SU-DHL-6 (cell line): Measurements from ENCODE around the gene SPEG.

Experiments used
- H2AFZ ChIP-seq: fragments of 200-600 bp; sonication (generic); 2 replicates; pipeline ENCODE4 v1.6.1; 2014; ENCODE audit warnings: low read depth, mild to moderate bottlenecking, moderate library complexity, mixed read lengths, antibody characterized with exemption, low read length; ENCODE audit not compliant: severe bottlenecking
- H3F3A ChIP-seq: fragments of 200-600 bp; shearing (Covaris generic); 2 replicates; pipeline ENCODE4 v1.6.0; 2016; ENCODE audit warnings: antibody characterized with exemption, mild to moderate bottlenecking; ENCODE audit not compliant: insufficient read depth
- H3K27ac ChIP-seq: fragments of 200-600 bp; sonication (generic); 2 replicates; pipeline ENCODE4 v1.5.1; 2016; ENCODE audit warnings: low read depth, mild to moderate bottlenecking, low read length, moderate library complexity, mixed read lengths
- H3K27me3 ChIP-seq: fragments of 200-600 bp; sonication (generic), shearing (Covaris generic); 2 replicates; pipeline ENCODE4 v1.6.0; 2014; ENCODE audit warnings: mild to moderate bottlenecking, low read length
- H3K36me3 ChIP-seq: fragments of 200-600 bp; sonication (generic); 2 replicates; pipeline ENCODE4 v1.6.1; 2014; ENCODE audit warnings: mild to moderate bottlenecking, low read length, mixed read lengths
- H3K4me2 ChIP-seq: fragments of 300-600, 200-600 bp; shearing (Covaris generic), sonication (generic); 2 replicates; pipeline ENCODE4 v1.6.0; 2014; ENCODE audit warnings: low read length, low read depth, mild to moderate bottlenecking; ENCODE audit not compliant: poor library complexity, severe bottlenecking
- H3K4me3 ChIP-seq: fragments of 200-600 bp; sonication (generic); 2 replicates; pipeline ENCODE4 v1.5.1; 2014; ENCODE audit warnings: antibody characterized with exemption, low read length, mild to moderate bottlenecking, mixed read lengths; ENCODE audit not compliant: insufficient read depth, poor library complexity, severe bottlenecking
- H3K79me2 ChIP-seq: fragments of 200-600 bp; sonication (generic); 2 replicates; pipeline ENCODE4 v1.6.1; 2014; ENCODE audit warnings: mild to moderate bottlenecking, low read length, moderate library complexity; ENCODE audit not compliant: insufficient read depth
- H3K9ac ChIP-seq: fragments of 200-600 bp; sonication (generic); 2 replicates; pipeline ENCODE4 v1.7.0; 2014; ENCODE audit warnings: mild to moderate bottlenecking, low read length
- H3K9me2 ChIP-seq: fragments of 200-600 bp; sonication (generic); replicated peaks from 2 replicates; pipeline ENCODE4 v1.6.1; 2014; ENCODE audit warnings: low read length; ENCODE audit not compliant: insufficient read depth
- H3K9me3 ChIP-seq: fragments of 200-600 bp; sonication (generic); 2 replicates; pipeline ENCODE4 v1.6.1; 2014; ENCODE audit warnings: low read length, mixed read lengths; ENCODE audit not compliant: insufficient read depth
- H4K20me1 ChIP-seq: fragments of 200-600 bp; sonication (generic); 2 replicates; pipeline ENCODE4 v1.6.1; 2014; ENCODE audit warnings: low read depth, mild to moderate bottlenecking, antibody characterized with exemption, low read length, moderate library complexity, mixed read lengths
- CTCF ChIP-seq: fragments of 200-600 bp; sonication (generic); IDR thresholded peaks from one replicate; pipeline ENCODE4 v1.5.1; 2017; ENCODE audit warnings: antibody characterized with exemption, mild to moderate bottlenecking, low read length, moderate library complexity; ENCODE audit not compliant: insufficient read depth, poor library complexity, severe bottlenecking
- EZH2phosphoT487 ChIP-seq: fragments of 200-600 bp; sonication (generic), shearing (Covaris generic); conservative IDR thresholded peaks from 2 replicates; pipeline ENCODE4 v1.6.1; 2018; ENCODE audit warnings: mild to moderate bottlenecking, antibody characterized with exemption, low read length, moderate library complexity, mixed read lengths

The SPEG gene

GRCh38 chr2:219434718-219435525 is at the start of gene SPEG:
SPEG (plus strand) TSS chr2:219434843; CDS start chr2:219434978, 135 bp downstream.
- no peak within 1 kb of the TSS for H3K4me2 ChIP-seq
- H3K9me2 ChIP-seq, result no peaks in the 10 kb centered on the region
- H2AFZ ChIP-seq, result no peak within 1 kb of the TSS
- H3K9ac ChIP-seq, result no peak within 1 kb of the TSS
- no peak within 1 kb of the TSS for H3K4me3 ChIP-seq
- no peaks in the 10 kb centered on the region for H3K36me3 ChIP-seq
- H3K27me3 ChIP-seq, result no peaks in the 10 kb centered on the region
- H3K27ac ChIP-seq, result no peak within 1 kb of the TSS
- H4K20me1 ChIP-seq, result no peaks in the 10 kb centered on the region
- H3K9me3 ChIP-seq, result no peaks in the 10 kb centered on the region
- no peaks in the 10 kb centered on the region for H3F3A ChIP-seq
- H3K79me2 ChIP-seq, result no peaks in the 10 kb centered on the region
- TF ChIP-seq CTCF, result no peak
- no peak for TF ChIP-seq EZH2phosphoT487

- no peaks in the 10 kb centered on the region for H3K36me3 ChIP-seq
These were observed 49.8 kb upstream of the SPEG start for GRCh38 chr2:219384859-219385258.

GRCh38 chr2:219385958-219386520 is 48.6 kb upstream of the SPEG start:
- H3K4me2 ChIP-seq, result no peak overlapping the region
- no peaks in the 10 kb centered on the region for H3K9me3 ChIP-seq
- H4K20me1 ChIP-seq, result no peaks in the 10 kb centered on the region
- TF ChIP-seq CTCF, result no peak
- H3K27ac ChIP-seq, result no peak overlapping the region
- H3K79me2 ChIP-seq, result no peaks in the 10 kb centered on the region
- H3K36me3 ChIP-seq, result no peaks in the 10 kb centered on the region
- H3K9ac ChIP-seq, result no peak overlapping the region
- H3K27me3 ChIP-seq, result no peaks in the 10 kb centered on the region
- H3F3A ChIP-seq, result no peaks in the 10 kb centered on the region
- no peak overlapping the region for H2AFZ ChIP-seq
- H3K4me3 ChIP-seq, result no peak overlapping the region
- no peaks in the 10 kb centered on the region for H3K9me2 ChIP-seq

More at GRCh38 chr2:219384859-219385258, 49.8 kb upstream of the SPEG start:
- H3K27ac ChIP-seq, result no peak overlapping the region
- no peak overlapping the region for H3K4me3 ChIP-seq
- H3K27me3 ChIP-seq, result no peaks in the 10 kb centered on the region
- H2AFZ ChIP-seq, result no peak overlapping the region
- H3K79me2 ChIP-seq, result no peaks in the 10 kb centered on the region
- no peaks in the 10 kb centered on the region for H3F3A ChIP-seq
- no peaks in the 10 kb centered on the region for H3K9me2 ChIP-seq
- no peak overlapping the region for H3K9ac ChIP-seq
- TF ChIP-seq CTCF (no peak), EZH2phosphoT487 (no peak)
- no peaks in the 10 kb centered on the region for H4K20me1 ChIP-seq
- no peaks in the 10 kb centered on the region for H3K9me3 ChIP-seq
- no peak overlapping the region for H3K4me2 ChIP-seq
